HepG2 (cell line): Measurements from ENCODE around the gene PBX1. TPM values are rescaled to one million over a fixed set of nuclear protein-coding genes. Genes with fewer than 3 reads are reported as not detected.

ENCODE experiments used
- ATAC-seq: fragments of 200-7000 bp; cut with Tn5 transposase; 3 replicates; pipeline ENCODE4 v1.9.1; 2020; ENCODE audit warnings: mild to moderate bottlenecking, moderate library complexity
- BruUV-seq: library from RNA; stranded (reverse); fragments of 400-500 nt; replicated peaks from 2 replicates; lab custom pipeline; 2021; lab: Mats Ljungman, UMichigan
- CTCF ChIA-PET: fragments of 300-600 bp; formaldehyde crosslinking; extraction: SDS; loops from one replicate; lab custom pipeline; 2021; ENCODE audit warnings: low total read pairs, inconsistent platforms, low intra/inter-chr PET ratio; lab: Yijun Ruan, JAX
- POLR2A ChIA-PET: fragments of 350-600 bp; sonication (Branson Sonifier 250); formaldehyde crosslinking; loops from one replicate; lab custom pipeline; 2020; ENCODE audit warnings: antibody characterized with exemption, inconsistent platforms; lab: Yijun Ruan, JAX
- DNase-seq: peaks from one replicate; pipeline ENCODE4 v3.0.0-alpha.2; 2015; ENCODE audit warnings: low spot score
- FAIRE-seq: peaks from 3 replicates; lab custom pipeline; 2011; peaks lifted over from hg19 to GRCh38; lab: Jason Lieb, UNC
- H2AFZ ChIP-seq: one replicate; pipeline ENCODE4 v1.6.1; 2011; ENCODE audit warnings: low read length, inconsistent platforms
- H3K27ac ChIP-seq: fragments of 300-600 bp; 3 replicates; pipeline ENCODE4 v1.8.0; 2011; ENCODE audit warnings: mixed run types, mild to moderate bottlenecking, mixed read lengths, low read length, inconsistent platforms; ENCODE audit not compliant: insufficient read depth; ENCODE audit errors: extremely low read length
- H3K27me3 ChIP-seq, 2 experiments: fragments of 200-600 bp in 1 of 2; 2 replicates in 1 of 2; 3 replicates in 1 of 2; pipeline versions ENCODE4 v1.6.0 to v1.8.0; 2011; ENCODE audit warnings: low read length in 2 of 2, mild to moderate bottlenecking in 2 of 2, moderate library complexity in 2 of 2, inconsistent platforms in 1 of 2; ENCODE audit not compliant: insufficient read depth in 2 of 2, control insufficient read depth in 1 of 2
- H3K36me3 ChIP-seq, 2 experiments: fragments of 200-600 bp in 1 of 2; replicated peaks in 1 of 2; 2 replicates in 1 of 2; 3 replicates in 1 of 2; pipeline versions ENCODE4 v1.5.1 to v1.8.0; 2011; ENCODE audit warnings: low read length in 2 of 2, inconsistent platforms in 1 of 2; ENCODE audit not compliant: insufficient read depth in 2 of 2, control insufficient read depth in 1 of 2
- H3K4me1 ChIP-seq: 2 replicates; pipeline ENCODE4 v1.5.1; 2012; ENCODE audit warnings: low read length, inconsistent platforms; ENCODE audit not compliant: insufficient read depth
- H3K4me2 ChIP-seq: 2 replicates; pipeline ENCODE4 v1.6.0; 2011; ENCODE audit warnings: low read depth, low read length, inconsistent platforms
- H3K4me3 ChIP-seq, 3 experiments: fragments of 200-600 bp in 1 of 3; sonication (generic), shearing (Covaris generic) in 1 of 3; replicated peaks in 1 of 3; 2 replicates each; pipeline ENCODE4 v1.5.1; 2011 to 2016; ENCODE audit warnings: low read length in 3 of 3, inconsistent platforms in 2 of 3, low read depth in 2 of 3, mild to moderate bottlenecking in 2 of 3, control low read depth in 1 of 3, mixed read lengths in 1 of 3; ENCODE audit not compliant: insufficient read depth in 1 of 3
- H3K79me2 ChIP-seq: one replicate; pipeline ENCODE4 v1.6.1; 2011; ENCODE audit warnings: low read length, inconsistent platforms; ENCODE audit not compliant: insufficient read depth
- H3K9ac ChIP-seq: 2 replicates; pipeline ENCODE4 v1.6.0; 2011; ENCODE audit warnings: mild to moderate bottlenecking, low read depth, low read length, inconsistent platforms; ENCODE audit not compliant: insufficient read depth
- H3K9me3 ChIP-seq: 2 replicates; pipeline ENCODE4 v1.5.1; 2012; ENCODE audit warnings: mild to moderate bottlenecking, low read length
- H4K20me1 ChIP-seq: 2 replicates; pipeline ENCODE4 v1.6.0; 2011; ENCODE audit warnings: inconsistent platforms, mild to moderate bottlenecking, low read length, moderate library complexity; ENCODE audit not compliant: insufficient read depth
- HNRNPK ChIP-seq: fragments of 200-400 bp; formaldehyde crosslinking; IDR thresholded peaks from 2 replicates; pipeline ENCODE4 v1.6.1; 2018; ENCODE audit warnings: low read length, low read depth, moderate library complexity, mild to moderate bottlenecking; ENCODE audit not compliant: poor library complexity, severe bottlenecking
- KLF15 ChIP-seq: sonication (generic); formaldehyde crosslinking; IDR thresholded peaks from 2 replicates; pipeline ENCODE4 v1.8.1; 2023; ENCODE audit warnings: borderline replicate concordance, mild to moderate bottlenecking, inconsistent platforms, missing genetic modification reagents, mixed read lengths
- SATB2 ChIP-seq: sonication (generic); formaldehyde crosslinking; IDR thresholded peaks from 2 replicates; pipeline ENCODE4 v1.5.0; 2020; ENCODE audit warnings: missing genetic modification reagents
- SMAD1 ChIP-seq: sonication (generic); formaldehyde crosslinking; IDR thresholded peaks from 2 replicates; pipeline ENCODE4 v1.4.0; 2020; ENCODE audit warnings: missing genetic modification reagents, low read depth, mild to moderate bottlenecking, borderline replicate concordance
- SP140L ChIP-seq: sonication (generic); formaldehyde crosslinking; IDR thresholded peaks from 2 replicates; pipeline ENCODE4 v1.4.0; 2020; ENCODE audit warnings: missing genetic modification reagents, borderline replicate concordance
- ZNF350 ChIP-seq: sonication (generic); formaldehyde crosslinking; IDR thresholded peaks from 2 replicates; pipeline ENCODE4 v1.4.0; 2020; ENCODE audit warnings: mild to moderate bottlenecking, low read depth, missing genetic modification reagents, borderline replicate concordance
- ZNF44 ChIP-seq: sonication (generic); formaldehyde crosslinking; IDR thresholded peaks from 2 replicates; pipeline ENCODE4 v1.5.1; 2020; ENCODE audit warnings: mild to moderate bottlenecking, missing genetic modification reagents
- ZNF567 ChIP-seq: sonication (generic); formaldehyde crosslinking; IDR thresholded peaks from 2 replicates; pipeline ENCODE4 v1.8.1; 2023; ENCODE audit warnings: mild to moderate bottlenecking, missing genetic modification reagents, borderline replicate concordance
- WGBS: methylation state at CpG from one replicate; pipeline ENCODE4 v1.1.6; 2017; ENCODE audit warnings: low lambda C conversion rate; 5-methylcytosine and 5-hydroxymethylcytosine counted together
- in situ Hi-C: cut with HindIII; loops from 2 replicates; pipeline ENCODE4 v1.10.0; 2017; ENCODE audit warnings: low pct_unique_long_range_greater_than_20kb; ENCODE audit not compliant: extremely low pct_ligation_motif_present
- intact Hi-C: fragments of 100-400 bp; cut with micrococcal nuclease; formaldehyde crosslinking; loops from one replicate; pipeline ENCODE4 v1.10.0; 2022; ENCODE audit not compliant: unreplicated experiment
- polyA plus RNA-seq, 8 experiments: library from polyadenylated mRNA; depleted of rRNA in 3 of 8; stranded (reverse) in 7 of 8; unstranded in 1 of 8; fragments of >200 nt; fragmentation: Illumina TruSeq in 4 of 8; extraction: Trizol in 4 of 8; gene quantifications; 2 replicates each; pipeline versions ENCODE4 v1.2.1 to v1.2.3, GENCODE V29; 2011 to 2016; ENCODE audit warnings: low read depth in 4 of 8, missing spikeins in 1 of 8, mixed read lengths in 1 of 8; ENCODE audit not compliant: insufficient read depth in 1 of 8
- total RNA-seq, 5 experiments: library from RNA; depleted of rRNA; stranded (reverse); fragments of >200 nt; fragmentation: Illumina TruSeq; extraction: Trizol; gene quantifications; 2 replicates each; pipeline ENCODE4 v1.2.3, GENCODE V29; 2016; ENCODE audit warnings: low read depth in 1 of 5

The PBX1 gene
- total and polyA plus RNA-seq, 2 of the 13 experiments (the other 11 are each of a cell fraction or from before 2014, with no cell fraction given) = 0.24 TPM; not detected in 1

GRCh38 chr1:164515711-164516331 is 43.2 kb upstream of the PBX1 start:
- Histone ChIP-seq H3K9me3 (no peaks in the 10 kb centered on the region), H3K4me3 (no peak overlapping the region), H3K79me2 (no peaks in the 10 kb centered on the region), H4K20me1 (no peaks in the 10 kb centered on the region), H3K4me2 (no peak overlapping the region), H3K27ac (no peak overlapping the region), H3K27me3 (no peaks in the 10 kb centered on the region), H3K4me1 (no peaks in the 10 kb centered on the region), H2AFZ (no peak overlapping the region), H3K36me3 (no peaks in the 10 kb centered on the region), H3K9ac (no peak overlapping the region)
- in situ Hi-C loops (no loop called here), intact Hi-C loops (no loop called here)
- ChIA-PET CTCF (no interaction called here), POLR2A (no interaction called here)
- FAIRE-seq = no peak
- WGBS = 30% methylated on average over 6 of the region's 8 CpGs
- no TSS peak for BruUV-seq
- DNase-seq = no peak
- no peak for ATAC-seq
- TF ChIP-seq ZNF350 (CRISPR knock-in tag) (no peak), KLF15 (CRISPR knock-in tag) (no peak), ZNF567 (CRISPR knock-in tag) (no peak)
- TF ChIP-seq, all 625 proteins: peak for 0

GRCh38 chr1:164516591-164516990 is 42.4 kb upstream of the PBX1 start:
- H3K9ac ChIP-seq = no peak overlapping the region
- in situ Hi-C loops = no loop called here
- H3K4me1 ChIP-seq = no peaks in the 10 kb centered on the region
- DNase-seq (no peak), ATAC-seq (no peak)
- POLR2A ChIA-PET = no interaction called here
- TF ChIP-seq SATB2 (CRISPR knock-in tag) (no peak), HNRNPK (no peak), ZNF44 (CRISPR knock-in tag) (no peak), SP140L (CRISPR knock-in tag) (no peak), SMAD1 (no peak)
- TF ChIP-seq, all 625 proteins: peak for 0
- H3K4me3 ChIP-seq = no peak overlapping the region
- no peaks in the 10 kb centered on the region for H4K20me1 ChIP-seq
- no peak overlapping the region for H3K4me2 ChIP-seq
- H3K36me3 ChIP-seq = no peaks in the 10 kb centered on the region
- WGBS = 27% methylated on average over 7 of the region's 7 CpGs
- H3K9me3 ChIP-seq = no peaks in the 10 kb centered on the region
- H3K27me3 ChIP-seq = no peaks in the 10 kb centered on the region
- H3K27ac ChIP-seq = no peak overlapping the region
- intact Hi-C loops = no loop called here
- BruUV-seq = no TSS peak
- H3K79me2 ChIP-seq = no peaks in the 10 kb centered on the region
- no peak for FAIRE-seq
- CTCF ChIA-PET = no interaction called here
- no peak overlapping the region for H2AFZ ChIP-seq
